HepG2 (cell line): Measurements from ENCODE around the gene USP24. TPM values are rescaled to one million over a fixed set of nuclear protein-coding genes. Genes with fewer than 3 reads are reported as not detected.

ENCODE experiments used
- ATAC-seq: fragments of 200-7000 bp; cut with Tn5 transposase; 3 replicates; pipeline ENCODE4 v1.9.1; 2020; ENCODE audit warnings: mild to moderate bottlenecking, moderate library complexity
- BruUV-seq: library from RNA; stranded (reverse); fragments of 400-500 nt; replicated peaks from 2 replicates; lab custom pipeline; 2021; lab: Mats Ljungman, UMichigan
- CTCF ChIA-PET: fragments of 300-600 bp; formaldehyde crosslinking; extraction: SDS; loops from one replicate; lab custom pipeline; 2021; ENCODE audit warnings: low total read pairs, inconsistent platforms, low intra/inter-chr PET ratio; lab: Yijun Ruan, JAX
- POLR2A ChIA-PET: fragments of 350-600 bp; sonication (Branson Sonifier 250); formaldehyde crosslinking; loops from one replicate; lab custom pipeline; 2020; ENCODE audit warnings: antibody characterized with exemption, inconsistent platforms; lab: Yijun Ruan, JAX
- DNase-seq: peaks from one replicate; pipeline ENCODE4 v3.0.0-alpha.2; 2015; ENCODE audit warnings: low spot score
- FAIRE-seq: peaks from 3 replicates; lab custom pipeline; 2011; peaks lifted over from hg19 to GRCh38; lab: Jason Lieb, UNC
- H2AFZ ChIP-seq: one replicate; pipeline ENCODE4 v1.6.1; 2011; ENCODE audit warnings: low read length, inconsistent platforms
- H3K27ac ChIP-seq: fragments of 300-600 bp; 3 replicates; pipeline ENCODE4 v1.8.0; 2011; ENCODE audit warnings: mixed run types, mild to moderate bottlenecking, mixed read lengths, low read length, inconsistent platforms; ENCODE audit not compliant: insufficient read depth; ENCODE audit errors: extremely low read length
- H3K27me3 ChIP-seq, 2 experiments: fragments of 200-600 bp in 1 of 2; 2 replicates in 1 of 2; 3 replicates in 1 of 2; pipeline versions ENCODE4 v1.6.0 to v1.8.0; 2011; ENCODE audit warnings: low read length in 2 of 2, mild to moderate bottlenecking in 2 of 2, moderate library complexity in 2 of 2, inconsistent platforms in 1 of 2; ENCODE audit not compliant: insufficient read depth in 2 of 2, control insufficient read depth in 1 of 2
- H3K36me3 ChIP-seq, 2 experiments: fragments of 200-600 bp in 1 of 2; replicated peaks in 1 of 2; 2 replicates in 1 of 2; 3 replicates in 1 of 2; pipeline versions ENCODE4 v1.5.1 to v1.8.0; 2011; ENCODE audit warnings: low read length in 2 of 2, inconsistent platforms in 1 of 2; ENCODE audit not compliant: insufficient read depth in 2 of 2, control insufficient read depth in 1 of 2
- H3K4me1 ChIP-seq: 2 replicates; pipeline ENCODE4 v1.5.1; 2012; ENCODE audit warnings: low read length, inconsistent platforms; ENCODE audit not compliant: insufficient read depth
- H3K4me2 ChIP-seq: 2 replicates; pipeline ENCODE4 v1.6.0; 2011; ENCODE audit warnings: low read depth, low read length, inconsistent platforms
- H3K4me3 ChIP-seq, 3 experiments: fragments of 200-600 bp in 1 of 3; sonication (generic), shearing (Covaris generic) in 1 of 3; replicated peaks in 1 of 3; 2 replicates each; pipeline ENCODE4 v1.5.1; 2011 to 2016; ENCODE audit warnings: low read length in 3 of 3, inconsistent platforms in 2 of 3, low read depth in 2 of 3, mild to moderate bottlenecking in 2 of 3, control low read depth in 1 of 3, mixed read lengths in 1 of 3; ENCODE audit not compliant: insufficient read depth in 1 of 3
- H3K79me2 ChIP-seq: one replicate; pipeline ENCODE4 v1.6.1; 2011; ENCODE audit warnings: low read length, inconsistent platforms; ENCODE audit not compliant: insufficient read depth
- H3K9ac ChIP-seq: 2 replicates; pipeline ENCODE4 v1.6.0; 2011; ENCODE audit warnings: mild to moderate bottlenecking, low read depth, low read length, inconsistent platforms; ENCODE audit not compliant: insufficient read depth
- H3K9me3 ChIP-seq: 2 replicates; pipeline ENCODE4 v1.5.1; 2012; ENCODE audit warnings: mild to moderate bottlenecking, low read length
- H4K20me1 ChIP-seq: 2 replicates; pipeline ENCODE4 v1.6.0; 2011; ENCODE audit warnings: inconsistent platforms, mild to moderate bottlenecking, low read length, moderate library complexity; ENCODE audit not compliant: insufficient read depth
- CEBPB ChIP-seq: IDR thresholded peaks from 2 replicates; pipeline ENCODE4 v1.6.1; 2011; ENCODE audit warnings: low read depth, low read length, improper control_type of control experiment, borderline replicate concordance
- KLF16 ChIP-seq, 2 experiments: sonication (generic) in 1 of 2; formaldehyde crosslinking in 1 of 2; IDR thresholded peaks; 2 replicates each; pipeline versions ENCODE4 v1.6.1 to v1.8.0; 2016 to 2023; ENCODE audit warnings: missing genetic modification reagents in 2 of 2, missing compliant biosample characterization in 1 of 2
- NPAS2 ChIP-seq: sonication (generic); formaldehyde crosslinking; IDR thresholded peaks from 2 replicates; pipeline ENCODE4 v1.8.0; 2022; ENCODE audit warnings: mild to moderate bottlenecking, missing genetic modification reagents, borderline replicate concordance
- NR3C1 ChIP-seq: sonication (generic); formaldehyde crosslinking; IDR thresholded peaks from 2 replicates; pipeline ENCODE4 v1.4.0; 2020; ENCODE audit warnings: missing genetic modification reagents
- RFX5 ChIP-seq: IDR thresholded peaks from 2 replicates; pipeline ENCODE4 v1.6.1; 2011; ENCODE audit warnings: low read depth, low read length, improper control_type of control experiment
- RFXAP ChIP-seq: sonication (generic); formaldehyde crosslinking; IDR thresholded peaks from 2 replicates; pipeline ENCODE4 v1.4.0; 2020; ENCODE audit warnings: missing genetic modification reagents, borderline replicate concordance
- STAT5B ChIP-seq: sonication (generic); formaldehyde crosslinking; IDR thresholded peaks from 2 replicates; pipeline ENCODE4 v1.4.0; 2020; ENCODE audit warnings: missing genetic modification reagents
- ZNF512B ChIP-seq: sonication (generic); formaldehyde crosslinking; IDR thresholded peaks from 2 replicates; pipeline ENCODE4 v1.5.1; 2020; ENCODE audit warnings: missing genetic modification reagents, mild to moderate bottlenecking, borderline replicate concordance
- ZSCAN30 ChIP-seq: sonication (generic); formaldehyde crosslinking; IDR thresholded peaks from 2 replicates; pipeline ENCODE4 v1.5.0; 2020; ENCODE audit warnings: mild to moderate bottlenecking, missing genetic modification reagents
- WGBS: methylation state at CpG from one replicate; pipeline ENCODE4 v1.1.6; 2017; ENCODE audit warnings: low lambda C conversion rate; 5-methylcytosine and 5-hydroxymethylcytosine counted together
- in situ Hi-C: cut with HindIII; loops from 2 replicates; pipeline ENCODE4 v1.10.0; 2017; ENCODE audit warnings: low pct_unique_long_range_greater_than_20kb; ENCODE audit not compliant: extremely low pct_ligation_motif_present
- intact Hi-C: fragments of 100-400 bp; cut with micrococcal nuclease; formaldehyde crosslinking; loops from one replicate; pipeline ENCODE4 v1.10.0; 2022; ENCODE audit not compliant: unreplicated experiment
- polyA plus RNA-seq, 8 experiments: library from polyadenylated mRNA; depleted of rRNA in 3 of 8; stranded (reverse) in 7 of 8; unstranded in 1 of 8; fragments of >200 nt; fragmentation: Illumina TruSeq in 4 of 8; extraction: Trizol in 4 of 8; gene quantifications; 2 replicates each; pipeline versions ENCODE4 v1.2.1 to v1.2.3, GENCODE V29; 2011 to 2016; ENCODE audit warnings: low read depth in 4 of 8, missing spikeins in 1 of 8, mixed read lengths in 1 of 8; ENCODE audit not compliant: insufficient read depth in 1 of 8
- total RNA-seq, 5 experiments: library from RNA; depleted of rRNA; stranded (reverse); fragments of >200 nt; fragmentation: Illumina TruSeq; extraction: Trizol; gene quantifications; 2 replicates each; pipeline ENCODE4 v1.2.3, GENCODE V29; 2016; ENCODE audit warnings: low read depth in 1 of 5
- TF ChIP-seq, protein P1 (sequence below): sonication (generic); formaldehyde crosslinking; IDR thresholded peaks from 2 replicates; pipeline ENCODE4 v1.4.0; 2020; ENCODE audit warnings: mild to moderate bottlenecking, missing genetic modification reagents, borderline replicate concordance

USP24 gene
- total and polyA plus RNA-seq, 2 of the 13 experiments (the other 11 are each of a cell fraction or from before 2014, with no cell fraction given), result 18.8 to 47.6 TPM

DNA sequence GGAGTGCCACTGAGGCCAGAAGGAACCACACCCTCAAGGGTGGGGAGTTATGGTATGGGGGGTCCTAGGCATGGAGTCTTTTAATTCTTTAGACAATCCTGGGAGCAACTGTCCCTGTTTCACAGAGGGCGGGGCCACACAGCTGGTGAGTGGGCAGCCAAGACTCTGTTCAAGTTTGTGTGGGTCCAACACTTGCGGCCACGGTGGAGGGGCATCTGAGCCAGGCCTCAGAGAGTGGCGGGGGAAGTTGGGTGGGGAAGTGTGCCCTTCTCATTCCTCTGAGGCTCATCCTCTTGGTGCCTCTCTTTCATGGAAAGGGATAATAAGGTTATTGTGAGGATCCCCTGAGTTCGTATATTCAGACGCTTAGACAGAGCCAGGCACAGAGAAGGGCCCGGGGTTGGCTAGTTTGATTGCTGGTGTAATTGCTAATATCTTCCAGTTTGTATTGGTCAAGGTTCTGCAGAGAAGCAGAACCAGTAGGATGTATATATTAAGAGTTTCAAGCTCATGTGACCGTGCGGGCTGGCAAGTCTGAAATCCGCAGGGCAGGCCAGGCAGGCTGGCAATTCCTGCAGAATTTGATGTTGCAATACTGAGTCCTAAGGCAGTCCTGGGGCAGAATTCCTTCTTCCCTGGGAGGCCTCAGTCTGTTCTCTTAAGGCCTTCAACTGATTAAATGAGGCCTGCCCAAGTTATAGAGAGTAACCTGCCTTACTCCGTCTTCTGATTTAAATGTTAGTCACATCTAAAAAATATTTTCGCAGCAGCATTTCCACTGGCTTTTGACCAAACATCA, 159.9 kb downstream of the USP24 start:
- CTCF ChIA-PET, result no interaction called here
- Histone ChIP-seq H3K27me3 (no peaks in the 10 kb centered on the region), H3K79me2 (no peaks in the 10 kb centered on the region), H2AFZ (no peak overlapping the region), H3K4me3 (no peak overlapping the region), H3K27ac (no peak overlapping the region), H3K9ac (no peak overlapping the region), H3K4me1 (peaks cover 32% of the 10 kb centered on the region), H3K9me3 (no peaks in the 10 kb centered on the region), H4K20me1 (peaks cover 3% of the 10 kb centered on the region; the same call in 1 of the 2 replicates), H3K4me2 (no peak overlapping the region), H3K36me3 (peaks cover 4 to 54% of the 10 kb centered on the region in 2 experiments; a peak in 4 of 5 replicates)
- in situ Hi-C loops (no loop called here), intact Hi-C loops (no loop called here)
- POLR2A ChIA-PET, result interaction anchor here (1.0 kb wide), 1 partner anchor 10 kb away, joined by 4 read pairs; no protein-coding TSS in a partner anchor
- DNase-seq, result no peak
- FAIRE-seq, result no peak
- 71% methylated on average over 6 of the region's 12 CpGs for WGBS
- no TSS peak for BruUV-seq
- TF ChIP-seq CEBPB (peak; percentile 19; the same call in 1 of the 2 replicates), NR3C1 (CRISPR knock-in tag) (no peak)
- no peak for ATAC-seq

- FAIRE-seq (no peak), DNase-seq (no peak), ATAC-seq (no peak)
- Histone ChIP-seq H3K4me1 (peaks cover 32% of the 10 kb centered on the region), H3K4me2 (no peak overlapping the region), H4K20me1 (peaks cover 11% of the 10 kb centered on the region; the same call in 1 of the 2 replicates), H3K27ac (no peak overlapping the region), H3K9me3 (no peaks in the 10 kb centered on the region), H3K9ac (no peak overlapping the region), H3K27me3 (no peaks in the 10 kb centered on the region), H3K4me3 (no peak overlapping the region), H3K36me3 (peaks cover 7 to 49% of the 10 kb centered on the region in 2 experiments; a peak in 3 of 5 replicates), H2AFZ (no peak overlapping the region), H3K79me2 (no peaks in the 10 kb centered on the region)
- intact Hi-C loops, result no loop called here
- WGBS, result 96% methylated on average over 4 of the region's 5 CpGs
- POLR2A ChIA-PET, result interaction anchor here (1.0 kb wide), 1 partner anchor 11 kb away, joined by 4 read pairs; no protein-coding TSS in a partner anchor
- CTCF ChIA-PET, result no interaction called here
- BruUV-seq, result no TSS peak
- in situ Hi-C loops, result no loop called here
- TF ChIP-seq, protein P1, sequence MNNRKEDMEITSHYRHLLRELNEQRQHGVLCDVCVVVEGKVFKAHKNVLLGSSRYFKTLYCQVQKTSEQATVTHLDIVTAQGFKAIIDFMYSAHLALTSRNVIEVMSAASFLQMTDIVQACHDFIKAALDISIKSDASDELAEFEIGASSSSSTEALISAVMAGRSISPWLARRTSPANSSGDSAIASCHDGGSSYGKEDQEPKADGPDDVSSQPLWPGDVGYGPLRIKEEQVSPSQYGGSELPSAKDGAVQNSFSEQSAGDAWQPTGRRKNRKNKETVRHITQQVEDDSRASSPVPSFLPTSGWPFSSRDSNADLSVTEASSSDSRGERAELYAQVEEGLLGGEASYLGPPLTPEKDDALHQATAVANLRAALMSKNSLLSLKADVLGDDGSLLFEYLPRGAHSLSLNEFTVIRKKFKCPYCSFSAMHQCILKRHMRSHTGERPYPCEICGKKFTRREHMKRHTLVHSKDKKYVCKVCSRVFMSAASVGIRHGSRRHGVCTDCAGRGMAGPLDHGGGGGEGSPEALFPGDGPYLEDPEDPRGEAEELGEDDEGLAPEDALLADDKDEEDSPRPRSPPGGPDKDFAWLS (CRISPR knock-in tag), result no peak
- TF ChIP-seq KLF16 (CRISPR knock-in tag; IDR thresholded peaks at IDR 0.05), result no peak
- TF ChIP-seq RFXAP (CRISPR knock-in tag), result no peak
- TF ChIP-seq RFX5, result no peak
- TF ChIP-seq ZNF512B (CRISPR knock-in tag), result no peak
- no peak for TF ChIP-seq NPAS2 (CRISPR knock-in tag)
- TF ChIP-seq STAT5B (CRISPR knock-in tag), result no peak
- TF ChIP-seq ZSCAN30 (CRISPR knock-in tag), result no peak
Measured at GRCh38 chr1:55054396-55054795, 160.8 kb downstream of the USP24 start.
